Measurements from ENCODE around the gene SH3YL1. TPM values are rescaled to one million over a fixed set of nuclear protein-coding genes. Genes with fewer than 3 reads are reported as not detected.

SH3YL1 gene
- total RNA-seq, 1 donor from 2014 or later, result 33.3 TPM

GRCh38 chr2:244547-244946 lies 19.3 kb downstream of the SH3YL1 start:
- Mint-ChIP-seq H3K4me1 (peaks cover 5% of the 10 kb centered on the region), H3K36me3 (ENCODE audit: low read depth) (peaks cover 60% of the 10 kb centered on the region), H3K9me3 (peaks cover 3% of the 10 kb centered on the region)

GRCh38 chr2:238869-239268 lies 25.0 kb downstream of the SH3YL1 start:
- DNase-seq (no peak), ATAC-seq (ENCODE audit: low read depth) (no peak)
- H3K9me3 Mint-ChIP-seq, result peaks cover 3% of the 10 kb centered on the region
- no peaks in the 10 kb centered on the region for H3K27me3 Mint-ChIP-seq
- intact Hi-C loops (cut with micrococcal nuclease), result no loop called here
- no peak for TF ChIP-seq CTCF (IDR thresholded peaks at IDR 0.05)
- H3K4me1 Mint-ChIP-seq, result no peaks in the 10 kb centered on the region
- no peak overlapping the region for H3K27ac Mint-ChIP-seq
- peaks cover 61% of the 10 kb centered on the region for H3K36me3 Mint-ChIP-seq (ENCODE audit: low read depth)
- CTCF ChIA-PET, result no interaction called here
- POLR2A ChIA-PET, result no interaction called here
- H3K4me3 Mint-ChIP-seq, result no peak overlapping the region

More at GRCh38 chr2:244547-244946, 19.3 kb downstream of the SH3YL1 start:
- no peaks in the 10 kb centered on the region for H3K27me3 Mint-ChIP-seq
- H3K27ac Mint-ChIP-seq, result no peak overlapping the region
- H3K4me3 Mint-ChIP-seq, result no peak overlapping the region
- ChIA-PET CTCF (interaction anchor here (0.6 to 4.0 kb wide), 2 partner anchors 11 to 45 kb away, joined by 4 to 23 read pairs; no protein-coding TSS in a partner anchor), POLR2A (no interaction called here)
- no peak for TF ChIP-seq CTCF (IDR thresholded peaks at IDR 0.05)
- intact Hi-C loops (cut with micrococcal nuclease), result loop anchor here (10.0 kb wide), 2 partner anchors 290 to 420 kb away; no protein-coding TSS in a partner anchor
- ATAC-seq (ENCODE audit: low read depth) (no peak), DNase-seq (no peak)

- no peak for DNase-seq
- no peak overlapping the region for H3K27ac Mint-ChIP-seq
- CTCF ChIA-PET, result no interaction called here
- peaks cover 3% of the 10 kb centered on the region for H3K9me3 Mint-ChIP-seq
- POLR2A ChIA-PET, result no interaction called here
- no peaks in the 10 kb centered on the region for H3K4me1 Mint-ChIP-seq
- ATAC-seq (ENCODE audit: low read depth), result no peak
- intact Hi-C loops (cut with micrococcal nuclease), result no loop called here
- no peaks in the 10 kb centered on the region for H3K27me3 Mint-ChIP-seq
- no peak overlapping the region for H3K4me3 Mint-ChIP-seq
- TF ChIP-seq CTCF (IDR thresholded peaks at IDR 0.05), result no peak
- H3K36me3 Mint-ChIP-seq (ENCODE audit: low read depth), result peaks cover 61% of the 10 kb centered on the region
Observed at GRCh38 chr2:238431-238830, 25.4 kb downstream of the SH3YL1 start.

- POLR2A ChIA-PET, result no interaction called here
- H3K4me1 Mint-ChIP-seq, result no peaks in the 10 kb centered on the region
- intact Hi-C loops (cut with micrococcal nuclease), result no loop called here
- TF ChIP-seq CTCF (IDR thresholded peaks at IDR 0.05), result no peak
- DNase-seq (no peak), ATAC-seq (ENCODE audit: low read depth) (no peak)
- no peak overlapping the region for H3K4me3 Mint-ChIP-seq
- no peak overlapping the region for H3K27ac Mint-ChIP-seq
- CTCF ChIA-PET, result interaction anchor here (1.1 kb wide), 1 partner anchor 52 kb away, joined by 3 read pairs; no protein-coding TSS in a partner anchor
- peaks cover 60% of the 10 kb centered on the region for H3K36me3 Mint-ChIP-seq (ENCODE audit: low read depth)
- H3K9me3 Mint-ChIP-seq, result peaks cover 3% of the 10 kb centered on the region
- H3K27me3 Mint-ChIP-seq, result no peaks in the 10 kb centered on the region
Observed at GRCh38 chr2:237878-238277, 26.0 kb downstream of the SH3YL1 start.

GRCh38 chr2:236993-237539 lies 26.8 kb downstream of the SH3YL1 start:
- no peaks in the 10 kb centered on the region for H3K9me3 Mint-ChIP-seq
- DNase-seq (no peak), ATAC-seq (ENCODE audit: low read depth) (no peak)
- H3K4me1 Mint-ChIP-seq, result no peaks in the 10 kb centered on the region
- intact Hi-C loops (cut with micrococcal nuclease), result no loop called here
- ChIA-PET CTCF (interaction anchor here (0.7 to 1.1 kb wide), 2 partner anchors 10 to 53 kb away, joined by 3 read pairs; no protein-coding TSS in a partner anchor), POLR2A (no interaction called here)
- H3K36me3 Mint-ChIP-seq (ENCODE audit: low read depth), result peaks cover 57% of the 10 kb centered on the region
- no peak for TF ChIP-seq CTCF (IDR thresholded peaks at IDR 0.05)
- no peak overlapping the region for H3K27ac Mint-ChIP-seq
- H3K4me3 Mint-ChIP-seq, result no peak overlapping the region
- H3K27me3 Mint-ChIP-seq, result no peaks in the 10 kb centered on the region
